ENCODE data around the gene PIP5K1B.

Gene PIP5K1B

DNA sequence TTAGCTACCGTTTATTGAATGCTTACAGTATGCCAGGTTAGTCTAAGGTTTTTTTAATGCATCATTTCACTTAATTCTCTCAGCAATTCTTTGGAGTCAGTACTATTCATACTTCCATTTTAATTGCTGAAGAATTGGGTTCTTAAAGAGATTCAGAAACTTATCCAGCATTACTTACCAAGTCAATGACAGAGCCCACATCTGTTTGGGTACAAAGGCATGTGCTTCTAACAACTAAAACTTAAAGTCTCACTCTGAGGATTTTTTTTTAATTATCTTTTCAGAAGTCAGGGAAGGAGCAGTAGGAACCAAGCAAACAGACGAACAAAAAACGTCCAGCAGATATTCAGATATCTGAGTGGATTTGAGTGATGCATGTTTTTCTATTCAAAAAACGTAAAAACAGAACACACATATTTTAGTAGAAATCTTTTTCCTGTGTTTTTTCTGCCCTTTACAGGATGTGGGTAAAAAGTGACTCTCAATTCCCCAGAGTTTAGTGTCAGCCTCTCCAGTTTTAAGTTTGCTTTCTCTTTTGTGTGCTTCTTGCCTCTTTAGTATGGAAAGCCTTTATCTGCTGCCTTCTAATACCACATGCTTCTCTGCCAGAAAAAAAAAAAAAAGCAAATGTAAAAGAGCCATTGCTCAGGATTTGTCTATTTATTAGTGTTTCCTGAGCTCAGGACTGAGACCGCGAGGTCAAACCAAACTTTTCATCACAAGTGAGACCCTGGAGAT is 190.9 kb downstream of the PIP5K1B start:
- H3K4me3 ChIP-seq (ENCODE audit: control insufficient read depth, low read depth, low read length) = no peak overlapping the region
- peak; percentile 36 for DNase-seq (ENCODE audit: low read depth)
- TF ChIP-seq, protein P1, sequence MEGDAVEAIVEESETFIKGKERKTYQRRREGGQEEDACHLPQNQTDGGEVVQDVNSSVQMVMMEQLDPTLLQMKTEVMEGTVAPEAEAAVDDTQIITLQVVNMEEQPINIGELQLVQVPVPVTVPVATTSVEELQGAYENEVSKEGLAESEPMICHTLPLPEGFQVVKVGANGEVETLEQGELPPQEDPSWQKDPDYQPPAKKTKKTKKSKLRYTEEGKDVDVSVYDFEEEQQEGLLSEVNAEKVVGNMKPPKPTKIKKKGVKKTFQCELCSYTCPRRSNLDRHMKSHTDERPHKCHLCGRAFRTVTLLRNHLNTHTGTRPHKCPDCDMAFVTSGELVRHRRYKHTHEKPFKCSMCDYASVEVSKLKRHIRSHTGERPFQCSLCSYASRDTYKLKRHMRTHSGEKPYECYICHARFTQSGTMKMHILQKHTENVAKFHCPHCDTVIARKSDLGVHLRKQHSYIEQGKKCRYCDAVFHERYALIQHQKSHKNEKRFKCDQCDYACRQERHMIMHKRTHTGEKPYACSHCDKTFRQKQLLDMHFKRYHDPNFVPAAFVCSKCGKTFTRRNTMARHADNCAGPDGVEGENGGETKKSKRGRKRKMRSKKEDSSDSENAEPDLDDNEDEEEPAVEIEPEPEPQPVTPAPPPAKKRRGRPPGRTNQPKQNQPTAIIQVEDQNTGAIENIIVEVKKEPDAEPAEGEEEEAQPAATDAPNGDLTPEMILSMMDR (conservative IDR thresholded peaks at IDR 0.05; ENCODE audit: control insufficient read depth, insufficient read depth, low read depth, low read length) = no peak

DNA sequence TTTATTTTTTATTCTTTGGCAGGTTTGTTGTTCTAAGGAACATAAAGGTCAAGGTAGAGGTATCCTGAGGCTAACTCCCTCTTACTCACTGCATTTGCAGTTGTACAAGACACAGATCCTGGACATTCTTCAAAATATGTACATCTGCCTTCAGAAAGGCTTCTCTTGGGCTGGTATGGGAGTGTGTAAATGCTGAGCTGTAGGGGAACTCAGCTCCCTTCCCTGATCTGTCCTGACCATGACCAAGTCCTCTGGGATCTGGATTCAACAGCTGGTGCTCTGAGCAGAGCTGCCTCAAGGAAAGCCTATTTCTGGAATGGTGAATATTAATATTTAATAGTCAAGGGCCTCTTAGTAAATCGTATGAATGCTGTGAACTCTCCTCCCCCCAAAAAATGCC is 191.4 kb downstream of the PIP5K1B start:
- TF ChIP-seq, protein P1 (conservative IDR thresholded peaks at IDR 0.05; ENCODE audit: control insufficient read depth, insufficient read depth, low read depth, low read length) = no peak
- DNase-seq (ENCODE audit: low read depth) = no peak
- no peak overlapping the region for H3K4me3 ChIP-seq (ENCODE audit: control insufficient read depth, low read depth, low read length)

DNA sequence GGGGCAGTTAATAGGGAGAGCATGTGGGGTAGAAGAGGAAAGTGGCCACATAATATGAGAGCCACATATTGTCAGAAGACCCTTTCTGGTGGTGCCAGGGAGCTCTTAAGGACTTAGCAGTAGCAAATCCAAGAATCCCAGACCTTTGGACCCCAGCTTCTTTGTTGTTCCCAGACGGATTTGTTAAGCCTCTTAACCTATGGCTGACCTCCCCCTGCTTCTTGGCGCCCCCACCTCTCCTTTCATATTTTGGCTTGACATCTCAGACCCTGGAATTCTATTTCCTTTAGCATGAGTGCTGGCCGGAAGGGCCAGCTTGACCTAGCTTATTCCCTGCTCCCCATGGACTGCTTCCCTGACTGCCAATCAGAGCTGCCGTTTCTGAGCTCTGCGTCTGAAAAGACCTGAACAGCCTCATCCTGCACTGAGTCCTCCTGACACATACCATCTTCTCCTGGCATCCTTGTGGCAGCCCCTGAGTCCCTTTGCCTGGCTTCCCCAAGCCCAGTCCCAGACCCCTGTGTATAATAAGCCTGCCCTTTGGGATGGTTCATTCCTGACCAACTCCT is 192.6 kb downstream of the PIP5K1B start:
- no peak overlapping the region for H3K4me3 ChIP-seq (ENCODE audit: control insufficient read depth, low read depth, low read length)
- no peak for DNase-seq (ENCODE audit: low read depth)
- TF ChIP-seq, protein P1 (conservative IDR thresholded peaks at IDR 0.05; ENCODE audit: control insufficient read depth, insufficient read depth, low read depth, low read length) = no peak

DNA sequence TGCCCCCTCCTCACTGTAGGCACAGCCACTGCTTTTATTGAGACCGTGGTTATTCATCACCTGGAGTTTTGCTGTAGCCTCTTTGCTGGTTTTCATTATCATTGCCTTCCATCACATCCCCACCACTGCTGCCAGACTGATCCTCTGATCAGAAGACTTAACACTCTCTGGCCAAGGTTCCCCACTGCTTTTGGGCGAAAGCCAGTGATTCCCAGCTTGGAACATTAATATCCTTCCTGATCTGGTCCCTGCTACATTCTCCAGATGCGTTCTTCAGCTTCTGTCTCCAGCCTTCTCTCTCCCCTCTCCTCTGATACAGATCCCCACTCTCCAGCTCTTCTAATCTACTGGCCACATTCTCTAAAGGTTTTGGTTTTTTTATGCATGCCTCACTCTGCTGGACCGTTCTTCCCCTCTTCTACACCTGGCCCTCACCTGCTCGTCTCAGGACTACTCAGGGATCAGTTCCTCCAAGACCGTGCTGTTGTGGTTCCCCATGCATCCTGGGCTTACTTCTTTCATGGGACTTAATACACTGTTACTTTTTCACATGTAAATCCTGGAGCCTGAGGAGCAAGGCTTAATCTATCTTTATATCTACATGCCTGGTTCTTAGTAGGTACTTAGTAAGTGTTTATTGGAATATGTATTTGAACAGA is 193.9 kb downstream of the PIP5K1B start:
- TF ChIP-seq, protein P1 (conservative IDR thresholded peaks at IDR 0.05; ENCODE audit: control insufficient read depth, insufficient read depth, low read depth, low read length) = no peak
- DNase-seq (ENCODE audit: low read depth) = no peak
- H3K4me3 ChIP-seq (ENCODE audit: control insufficient read depth, low read depth, low read length) = no peak overlapping the region

DNA sequence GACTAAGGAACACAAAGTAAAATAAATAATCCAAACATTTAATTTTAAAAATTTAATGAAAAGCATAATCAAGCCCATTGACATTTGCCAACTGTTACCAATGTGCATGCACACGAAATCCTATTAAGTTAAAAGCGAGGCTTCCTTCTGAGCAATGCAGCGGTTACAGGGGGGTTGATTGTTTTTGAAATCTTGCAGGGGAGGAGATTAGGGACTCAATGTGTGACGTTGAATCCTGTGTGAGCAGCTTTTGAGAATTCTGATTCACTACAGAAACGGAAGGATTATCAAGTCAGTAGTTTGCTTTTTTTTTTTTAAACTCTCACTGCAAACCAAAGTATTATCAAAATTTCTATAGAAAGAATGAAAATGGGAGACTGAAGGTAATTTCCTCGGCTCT is 199.4 kb downstream of the PIP5K1B start:
- TF ChIP-seq, protein P1 (conservative IDR thresholded peaks at IDR 0.05; ENCODE audit: control insufficient read depth, insufficient read depth, low read depth, low read length) = no peak
- no peak for DNase-seq (ENCODE audit: low read depth)
- H3K4me3 ChIP-seq (ENCODE audit: control insufficient read depth, low read depth, low read length) = no peak overlapping the region

DNA sequence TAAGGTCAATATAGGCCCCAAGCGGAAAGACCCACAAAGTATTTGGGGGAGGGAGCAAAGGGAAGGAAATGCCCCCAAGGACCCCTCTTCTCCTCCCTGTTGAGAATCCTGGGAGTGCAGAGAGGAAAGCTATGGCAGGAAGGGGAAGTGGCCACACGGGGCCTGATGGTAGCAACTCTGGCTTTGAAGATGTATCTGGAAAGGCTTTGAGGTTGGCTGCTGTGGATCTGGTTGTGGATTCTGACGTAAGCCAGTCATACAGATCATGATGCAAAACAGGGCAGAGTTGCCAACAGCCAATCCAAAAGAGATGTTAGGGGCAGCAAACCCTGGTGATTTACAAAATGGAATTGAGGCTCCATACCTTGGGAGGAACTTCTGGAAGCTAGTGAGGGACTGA is 200.1 kb downstream of the PIP5K1B start:
- TF ChIP-seq, protein P1 (conservative IDR thresholded peaks at IDR 0.05; ENCODE audit: control insufficient read depth, insufficient read depth, low read depth, low read length) = no peak
- DNase-seq (ENCODE audit: low read depth) = no peak
- no peak overlapping the region for H3K4me3 ChIP-seq (ENCODE audit: control insufficient read depth, low read depth, low read length)

Measured in fibroblast of mammary gland (primary cell).